Measurements from ENCODE around the gene PERCC1. TPM values are rescaled to one million over a fixed set of nuclear protein-coding genes. Genes with fewer than 3 reads are reported as not detected.

The PERCC1 gene
- total RNA-seq (not detected in 2 replicates), polyA plus RNA-seq (not detected in 2 replicates), polyA minus RNA-seq (ENCODE audit: low replicate concordance) (not detected in 2 replicates)
- polyA plus RNA-seq (2012) = not detected in 2 replicates

DNA sequence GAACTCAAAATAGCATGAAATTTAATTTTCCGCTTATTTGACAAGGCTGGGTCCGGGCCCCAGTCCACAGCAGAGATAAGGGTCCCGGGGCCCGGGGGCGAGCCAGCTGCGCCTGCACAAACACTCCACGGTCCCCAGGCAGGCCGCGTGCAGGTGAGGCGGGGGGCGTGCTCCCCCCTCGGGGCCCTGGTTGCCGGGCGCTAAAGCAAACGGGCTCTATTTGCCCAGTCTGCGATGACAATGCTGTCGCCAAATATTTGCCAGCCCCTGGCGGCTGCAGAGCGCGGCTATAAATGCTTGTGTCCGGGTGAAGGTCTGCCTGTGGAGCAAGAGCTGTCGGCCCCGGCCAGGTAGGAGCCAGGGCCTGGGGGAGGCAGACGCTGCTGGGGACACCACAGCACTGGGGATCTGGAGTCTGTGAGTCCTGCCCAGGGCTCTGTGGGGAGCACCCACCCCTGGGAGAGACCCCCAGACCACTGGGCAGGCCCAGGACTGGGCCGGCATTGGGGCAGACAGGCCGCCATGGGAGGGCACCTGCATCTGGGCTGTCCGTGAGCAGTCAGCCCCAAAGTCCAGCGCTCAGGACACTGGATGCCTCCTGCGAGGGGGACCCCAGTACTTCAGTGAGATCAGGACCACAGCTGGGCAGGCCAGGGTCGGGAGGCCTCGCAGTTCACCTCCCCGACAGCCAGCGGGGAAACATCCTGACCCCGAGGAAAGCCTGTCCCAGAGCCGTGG, at the start of gene PERCC1:
TSS of gene PERCC1 (plus strand) at position 320 of the 738 bp plus-strand sequence. CDS start 1,516 bp downstream, outside the sequence.
- H3K9me3 ChIP-seq (ENCODE audit: control insufficient read depth, insufficient read depth, low read depth, low read length) = no peaks in the 10 kb centered on the region

DNA sequence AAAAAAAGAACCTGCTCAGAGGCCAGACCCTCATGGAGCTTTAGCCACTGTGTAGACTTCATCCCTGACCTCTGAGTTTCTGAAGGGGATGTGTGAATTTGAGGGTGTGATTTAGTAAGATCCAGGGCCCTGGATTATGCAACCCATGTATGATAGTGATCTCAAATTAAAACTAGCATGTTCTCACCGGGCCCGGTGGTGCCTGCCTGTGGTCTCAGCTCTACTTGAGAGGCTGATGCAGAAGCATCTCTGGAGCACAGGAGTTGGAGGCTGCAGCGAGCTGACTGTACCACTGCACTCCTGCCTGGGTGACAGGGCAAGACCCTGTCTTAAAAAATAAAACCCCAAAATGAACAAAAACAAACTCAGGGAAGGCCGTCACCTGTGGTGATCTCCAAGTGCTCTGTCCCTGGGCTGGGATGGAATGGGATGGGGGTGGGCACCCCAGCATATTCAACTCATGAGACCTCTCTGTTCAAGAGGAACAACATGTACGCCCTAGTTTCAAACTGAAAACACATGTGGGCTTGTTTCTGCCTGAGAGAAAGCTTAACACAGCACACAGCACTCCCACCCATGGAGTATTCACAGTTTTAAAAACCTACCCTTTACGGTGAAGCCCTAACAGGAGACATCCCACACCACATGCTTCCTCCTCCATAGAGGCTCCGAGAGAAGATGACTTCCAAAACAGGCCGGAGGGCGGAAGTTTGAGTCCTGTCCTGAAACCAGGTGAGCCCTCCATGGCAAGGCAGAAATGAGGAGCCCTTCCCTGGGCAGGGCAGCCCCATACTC, 49.1 kb upstream of the PERCC1 start:
- no peak for DNase-seq (ENCODE audit: low read depth in 2 of 2)
- no peak overlapping the region for H3K9ac ChIP-seq (ENCODE audit: insufficient read depth, low read length)

More for the DNA sequence above, at the start of gene PERCC1:
- H3K79me2 ChIP-seq (ENCODE audit: control insufficient read depth, insufficient read depth, low read length) = no peaks in the 10 kb centered on the region
- no peak for DNase-seq (ENCODE audit: low read depth in 2 of 2)
- H3K4me3 ChIP-seq (replicated peaks in 1 of 4; ENCODE audit: control extremely low read depth in 1 of 4, insufficient read depth in 1 of 4, low read depth in 3 of 4, low read length in 4 of 4) = no peak within 1 kb of the TSS
- no peak within 1 kb of the TSS for H2AFZ ChIP-seq (ENCODE audit: low read length)
- no peaks in the 10 kb centered on the region for H4K20me1 ChIP-seq (ENCODE audit: control insufficient read depth, extremely low read depth, insufficient read depth, low read length)
- no peak within 1 kb of the TSS for H3K9ac ChIP-seq (ENCODE audit: insufficient read depth, low read length)
- H3K4me2 ChIP-seq (ENCODE audit: extremely low read depth, insufficient read depth, low read length) = no peak within 1 kb of the TSS
- H3K4me1 ChIP-seq (ENCODE audit: control insufficient read depth, extremely low read depth, insufficient read depth, low read length) = no peaks in the 10 kb centered on the region
- H3K27ac ChIP-seq (ENCODE audit: insufficient read depth, low read length) = no peak within 1 kb of the TSS
- no peaks in the 10 kb centered on the region for H3K36me3 ChIP-seq (ENCODE audit: control insufficient read depth, insufficient read depth, low read length)
- TF ChIP-seq EZH2 (IDR thresholded peaks at IDR 0.05; ENCODE audit: low read length, missing control alignments) = no peak
- TF ChIP-seq, protein P1, sequence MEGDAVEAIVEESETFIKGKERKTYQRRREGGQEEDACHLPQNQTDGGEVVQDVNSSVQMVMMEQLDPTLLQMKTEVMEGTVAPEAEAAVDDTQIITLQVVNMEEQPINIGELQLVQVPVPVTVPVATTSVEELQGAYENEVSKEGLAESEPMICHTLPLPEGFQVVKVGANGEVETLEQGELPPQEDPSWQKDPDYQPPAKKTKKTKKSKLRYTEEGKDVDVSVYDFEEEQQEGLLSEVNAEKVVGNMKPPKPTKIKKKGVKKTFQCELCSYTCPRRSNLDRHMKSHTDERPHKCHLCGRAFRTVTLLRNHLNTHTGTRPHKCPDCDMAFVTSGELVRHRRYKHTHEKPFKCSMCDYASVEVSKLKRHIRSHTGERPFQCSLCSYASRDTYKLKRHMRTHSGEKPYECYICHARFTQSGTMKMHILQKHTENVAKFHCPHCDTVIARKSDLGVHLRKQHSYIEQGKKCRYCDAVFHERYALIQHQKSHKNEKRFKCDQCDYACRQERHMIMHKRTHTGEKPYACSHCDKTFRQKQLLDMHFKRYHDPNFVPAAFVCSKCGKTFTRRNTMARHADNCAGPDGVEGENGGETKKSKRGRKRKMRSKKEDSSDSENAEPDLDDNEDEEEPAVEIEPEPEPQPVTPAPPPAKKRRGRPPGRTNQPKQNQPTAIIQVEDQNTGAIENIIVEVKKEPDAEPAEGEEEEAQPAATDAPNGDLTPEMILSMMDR (conservative IDR thresholded peaks at IDR 0.05 in 1 of 2, IDR thresholded peaks at IDR 0.05 in 1 of 2; ENCODE audit: low read depth in 1 of 2, low read length in 2 of 2) = no peak
- no peaks in the 10 kb centered on the region for H3K27me3 ChIP-seq (ENCODE audit: control insufficient read depth, insufficient read depth, low read length)

More for the DNA sequence above, 49.1 kb upstream of the PERCC1 start:
- no peak overlapping the region for H3K4me2 ChIP-seq (ENCODE audit: extremely low read depth, insufficient read depth, low read length)
- no peaks in the 10 kb centered on the region for H3K9me3 ChIP-seq (ENCODE audit: control insufficient read depth, insufficient read depth, low read depth, low read length)
- no peaks in the 10 kb centered on the region for H4K20me1 ChIP-seq (ENCODE audit: control insufficient read depth, extremely low read depth, insufficient read depth, low read length)
- TF ChIP-seq EZH2 (IDR thresholded peaks at IDR 0.05; ENCODE audit: low read length, missing control alignments) = no peak
- TF ChIP-seq, protein P1 (conservative IDR thresholded peaks at IDR 0.05 in 1 of 2, IDR thresholded peaks at IDR 0.05 in 1 of 2; ENCODE audit: low read depth in 1 of 2, low read length in 2 of 2) = no peak
- H3K36me3 ChIP-seq (ENCODE audit: control insufficient read depth, insufficient read depth, low read length) = peaks cover 1% of the 10 kb centered on the region
- H3K27ac ChIP-seq (ENCODE audit: insufficient read depth, low read length) = no peak overlapping the region
- H3K4me3 ChIP-seq (replicated peaks in 1 of 4; ENCODE audit: control extremely low read depth in 1 of 4, insufficient read depth in 1 of 4, low read depth in 3 of 4, low read length in 4 of 4) = no peak overlapping the region
- H3K79me2 ChIP-seq (ENCODE audit: control insufficient read depth, insufficient read depth, low read length) = no peaks in the 10 kb centered on the region
- no peak overlapping the region for H2AFZ ChIP-seq (ENCODE audit: low read length)
- no peaks in the 10 kb centered on the region for H3K27me3 ChIP-seq (ENCODE audit: control insufficient read depth, insufficient read depth, low read length)
- no peaks in the 10 kb centered on the region for H3K4me1 ChIP-seq (ENCODE audit: control insufficient read depth, extremely low read depth, insufficient read depth, low read length)
